GM11168 (cell line): ENCODE measurements around the gene CCL20.
"Not testable (repeated sequence)": the region's sequence is repeated elsewhere in the genome, so short reads cannot be mapped to it uniquely, and the experiment has no call there.

Experiments
- in situ Hi-C: fragments of 300-500 bp; cut with MboI; formaldehyde crosslinking; loops from one replicate; pipeline ENCODE4 v1.12.0; 2022; ENCODE audit warnings: low sequenced_read_pairs; ENCODE audit not compliant: unreplicated experiment

Gene CCL20

GRCh38 chr2:227796768-227797167 is 16.9 kb upstream of the CCL20 start:
- in situ Hi-C loops, result not testable (repeated sequence)

GRCh38 chr2:227799202-227799601 is 14.4 kb upstream of the CCL20 start:
- in situ Hi-C loops, result no loop called here

GRCh38 chr2:227802882-227803281 is 10.8 kb upstream of the CCL20 start:
- in situ Hi-C loops, result no loop called here

DNA sequence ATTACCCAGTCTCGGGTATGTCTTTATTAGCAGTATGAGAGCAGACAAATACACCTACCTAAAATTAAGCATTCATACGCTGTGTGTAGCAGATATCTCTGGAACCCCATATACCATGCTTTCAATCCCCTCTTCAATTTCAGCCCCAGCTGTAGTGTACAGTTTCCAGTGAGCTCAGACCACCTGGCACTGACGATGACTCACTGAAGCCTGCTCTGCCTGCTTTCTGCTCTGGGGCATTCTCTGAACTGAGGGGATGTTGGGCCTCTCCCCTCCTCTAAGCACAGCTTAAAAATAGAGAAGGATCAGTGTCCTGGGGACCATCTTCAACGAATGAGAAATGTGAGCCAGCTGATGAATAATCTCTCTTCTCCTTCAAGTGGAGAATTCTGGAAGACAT is 8.7 kb upstream of the CCL20 start:
- in situ Hi-C loops, result no loop called here

GRCh38 chr2:227805578-227805977 is 8.1 kb upstream of the CCL20 start:
- in situ Hi-C loops, result no loop called here

- in situ Hi-C loops, result no loop called here
Observed at GRCh38 chr2:227808936-227809335, 4.7 kb upstream of the CCL20 start.

- in situ Hi-C loops, result no loop called here
Observed at GRCh38 chr2:227812001-227812400, 1.6 kb upstream of the CCL20 start.

GRCh38 chr2:227813229-227813561 is 447 bp upstream of the CCL20 start:
- in situ Hi-C loops, result no loop called here

DNA sequence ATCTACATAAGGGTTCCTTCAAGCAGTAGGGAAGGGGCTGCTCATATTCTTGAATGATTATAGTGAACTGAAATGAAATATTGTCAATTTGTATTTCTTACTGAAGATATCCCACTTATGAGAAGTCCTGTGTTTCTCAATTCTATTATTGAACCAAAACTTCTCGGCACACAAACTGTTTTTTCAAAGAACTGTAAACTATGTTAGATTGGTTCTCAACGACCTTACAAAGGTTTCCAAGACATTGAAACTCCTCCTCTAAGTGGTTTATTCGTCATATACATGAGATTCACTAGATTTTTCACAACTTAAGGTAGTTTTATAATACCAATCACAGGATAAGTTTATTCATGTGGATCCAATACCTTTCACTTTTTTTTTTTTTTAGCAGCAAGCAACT is 1.4 kb downstream of the CCL20 start:
- in situ Hi-C loops, result no loop called here

- in situ Hi-C loops, result no loop called here
Observed at GRCh38 chr2:227816507-227817294, 3.1 kb downstream of the CCL20 start.

- in situ Hi-C loops, result no loop called here
Observed at GRCh38 chr2:227817336-227817735, 3.7 kb downstream of the CCL20 start.

DNA sequence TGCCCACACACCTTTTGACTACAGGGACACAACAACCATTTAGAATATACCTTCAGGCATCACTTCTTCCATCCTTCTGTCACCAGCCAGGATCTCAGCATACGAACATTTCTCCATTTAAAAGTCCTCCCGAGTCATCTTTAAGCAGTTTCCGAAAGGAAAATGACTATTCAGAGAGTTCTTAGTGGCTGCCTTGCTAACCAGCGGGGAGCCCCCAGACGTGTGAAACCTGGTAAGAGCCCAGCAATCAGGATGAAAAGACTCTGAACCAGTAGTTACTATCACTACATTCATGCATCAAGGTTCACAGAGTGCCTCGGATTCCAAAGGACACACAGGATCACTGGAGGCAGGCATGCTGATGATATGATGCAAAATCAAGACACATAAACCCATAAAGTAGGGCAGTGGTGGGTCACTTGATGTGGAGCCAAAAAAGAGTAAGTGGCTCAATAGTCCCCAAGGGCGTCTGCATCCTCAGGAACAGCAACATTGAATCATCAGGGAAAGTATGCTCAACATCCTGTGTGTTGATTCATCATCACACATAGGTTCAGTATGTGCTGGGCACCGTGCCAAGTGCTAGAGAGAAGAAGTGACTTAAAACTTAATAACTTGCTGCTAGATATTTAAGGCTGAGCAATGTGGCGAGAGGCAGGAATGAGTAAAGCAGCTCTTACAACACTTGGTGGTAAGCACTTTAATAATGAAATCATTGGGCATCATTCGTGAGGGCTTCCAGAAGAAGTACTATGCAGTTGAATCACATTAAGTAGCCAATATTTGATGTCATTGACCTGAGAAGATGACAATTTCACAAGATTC is 4.4 kb downstream of the CCL20 start:
- in situ Hi-C loops, result no loop called here

DNA sequence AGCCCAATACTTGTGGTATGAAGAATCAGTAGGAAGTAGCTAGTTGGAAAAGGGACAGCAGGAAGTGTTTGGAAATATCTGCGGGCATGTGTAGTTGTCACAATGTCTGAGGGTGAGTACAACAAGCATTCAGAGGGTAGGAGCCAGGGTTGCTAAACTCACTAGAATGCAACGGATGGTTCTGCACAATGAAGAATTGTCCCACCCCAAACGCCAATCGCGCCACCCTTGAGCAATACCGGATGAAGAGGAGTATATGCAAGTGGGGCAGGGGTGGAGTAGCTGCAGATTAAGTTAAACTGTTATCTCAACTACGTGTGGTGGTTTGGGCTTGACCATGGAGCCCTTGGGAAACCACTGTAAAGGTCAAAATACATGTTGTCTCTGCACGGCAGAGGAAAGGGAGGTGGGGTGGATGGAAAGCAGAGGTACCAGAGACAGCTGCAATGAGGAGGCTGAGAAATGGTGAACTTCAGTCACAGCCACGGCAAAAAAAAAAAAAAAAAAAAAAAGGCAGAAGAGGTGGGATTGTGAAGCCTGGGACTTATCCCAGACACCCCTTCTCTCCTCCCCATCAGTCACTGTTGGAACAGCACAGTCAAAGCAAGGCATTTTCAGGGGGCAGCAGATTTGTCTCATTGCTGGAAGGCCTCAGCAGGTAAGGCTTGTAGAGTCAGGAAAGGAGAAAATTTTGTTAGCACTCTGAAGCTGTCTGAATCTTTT is 5.2 kb downstream of the CCL20 start:
- in situ Hi-C loops, result no loop called here

DNA sequence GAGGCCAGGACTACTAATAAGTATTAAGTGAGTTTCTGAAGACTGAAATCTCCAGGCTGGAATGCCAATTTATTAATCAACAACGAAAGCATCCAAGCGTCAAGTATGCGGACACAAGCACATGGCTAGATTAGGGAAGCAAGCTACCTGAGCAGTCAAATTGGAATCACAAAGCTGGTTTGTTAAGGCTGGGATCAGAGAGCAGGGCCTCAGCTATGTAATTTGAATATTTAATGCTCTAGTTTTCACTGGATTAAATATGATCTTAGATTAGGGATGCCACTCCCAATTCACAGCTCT is 5.7 kb downstream of the CCL20 start:
- in situ Hi-C loops, result no loop called here

- in situ Hi-C loops, result no loop called here
Observed at GRCh38 chr2:227821043-227821942, 7.7 kb downstream of the CCL20 start.

- in situ Hi-C loops, result no loop called here
Observed at GRCh38 chr2:227822416-227823003, 8.9 kb downstream of the CCL20 start.

GRCh38 chr2:227823922-227824321 is 10.3 kb downstream of the CCL20 start:
- in situ Hi-C loops, result no loop called here

- in situ Hi-C loops, result no loop called here
Observed at GRCh38 chr2:227824711-227825110, 11.1 kb downstream of the CCL20 start.

GRCh38 chr2:227826019-227826521 is 12.4 kb downstream of the CCL20 start:
- in situ Hi-C loops, result no loop called here

- in situ Hi-C loops, result no loop called here
Observed at GRCh38 chr2:227826563-227826962, 12.9 kb downstream of the CCL20 start.
